Measurements from ENCODE around the gene MAP6. TPM values are rescaled to one million over a fixed set of nuclear protein-coding genes. Genes with fewer than 3 reads are reported as not detected.

The MAP6 gene
- total and polyA plus RNA-seq, 3 experiments from 2014 or later, result 0.07 to 0.16 TPM; not detected in 1

Other genes starting within 250 kb of the MAP6 start
- under 1 TPM; 0.44 to 0.83 TPM for gene KLHL35, start 235.8 kb downstream of the MAP6 start, total RNA-seq
- gene KLHL35, start 235.8 kb downstream of the MAP6 start, polyA plus RNA-seq, result 0.37 TPM
- gene GDPD5, start 143.1 kb downstream of the MAP6 start, total RNA-seq, result 1 to 10 TPM; 8.9 to 9.1 TPM
- 10.4 TPM for gene GDPD5, start 143.1 kb downstream of the MAP6 start, polyA plus RNA-seq
- gene SERPINH1, start 106.8 kb downstream of the MAP6 start, total RNA-seq, result 10 to 100 TPM; 20.7 to 21.1 TPM
- gene SERPINH1, start 106.8 kb downstream of the MAP6 start, polyA plus RNA-seq, result 8.4 TPM
- gene MOGAT2, start 48.8 kb upstream of the MAP6 start, total RNA-seq, result not detected
- not detected for gene MOGAT2, start 48.8 kb upstream of the MAP6 start, polyA plus RNA-seq
- gene DGAT2, start 99.7 kb upstream of the MAP6 start, total RNA-seq, result 1 to 10 TPM; 5.5 to 5.6 TPM
- gene DGAT2, start 99.7 kb upstream of the MAP6 start, polyA plus RNA-seq, result not detected
- 10 to 100 TPM; 18.0 to 20.9 TPM for gene UVRAG, start 146.2 kb upstream of the MAP6 start, total RNA-seq
- gene UVRAG, start 146.2 kb upstream of the MAP6 start, polyA plus RNA-seq, result 17.1 TPM